HG03025 (cell line): ENCODE data around the gene PSME1.

Experiments
- ATAC-seq: cut with Tn5 transposase; IDR thresholded peaks from one replicate; pipeline ENCODE4 v1.9.1; 2021; ENCODE audit warnings: mild to moderate bottlenecking, moderate library complexity; ENCODE audit not compliant: unreplicated experiment, low FRiP score

PSME1 gene

GRCh38 chr14:24144451-24144850 is 8.5 kb downstream of the PSME1 start:
- ATAC-seq, result no peak

GRCh38 chr14:24145219-24145618 is 9.2 kb downstream of the PSME1 start:
- no peak for ATAC-seq

- no peak for ATAC-seq
Observed at GRCh38 chr14:24145690-24146452, 9.9 kb downstream of the PSME1 start.

GRCh38 chr14:24146453-24146977 is 10.5 kb downstream of the PSME1 start, which contains the start of gene PSME2:
TSS of gene PSME2 (minus strand) at chr14:24146610. CDS start at chr14:24146581, 29 bp downstream.
- peak; percentile 61 for ATAC-seq

GRCh38 chr14:24146978-24147760 is 11.2 kb downstream of the PSME1 start, which contains the start of gene RNF31:
TSS of gene RNF31 (plus strand) at chr14:24147498. CDS start at chr14:24147699, 201 bp downstream.
- ATAC-seq, result peak; percentile 79

- ATAC-seq, result no peak
Observed at GRCh38 chr14:24147761-24148428, 11.9 kb downstream of the PSME1 start.

GRCh38 chr14:24149302-24149969 is 13.4 kb downstream of the PSME1 start:
- ATAC-seq, result no peak

- no peak for ATAC-seq
Observed at GRCh38 chr14:24150061-24150460, 14.1 kb downstream of the PSME1 start.

- no peak for ATAC-seq
Observed at GRCh38 chr14:24150567-24150966, 14.6 kb downstream of the PSME1 start.

GRCh38 chr14:24150993-24151392 is 15.0 kb downstream of the PSME1 start:
- ATAC-seq, result no peak

GRCh38 chr14:24151404-24152080 is 15.5 kb downstream of the PSME1 start:
- no peak for ATAC-seq

GRCh38 chr14:24155100-24155499 is 19.1 kb downstream of the PSME1 start:
- ATAC-seq, result no peak

- no peak for ATAC-seq
Observed at GRCh38 chr14:24156840-24157239, 20.8 kb downstream of the PSME1 start.

GRCh38 chr14:24157331-24157730 is 21.3 kb downstream of the PSME1 start:
- ATAC-seq, result no peak

- ATAC-seq, result no peak
Observed at GRCh38 chr14:24159777-24160498, 23.9 kb downstream of the PSME1 start.

GRCh38 chr14:24160499-24160849 is 24.5 kb downstream of the PSME1 start:
- ATAC-seq, result peak; percentile 3

- peak; percentile 80 for ATAC-seq
Observed at GRCh38 chr14:24160850-24161804, 25.1 kb downstream of the PSME1 start, which contains the start of gene IRF9. TSS of gene IRF9 (plus strand) at chr14:24161265. CDS start at chr14:24162145, 880 bp downstream.

- no peak for ATAC-seq
Observed at GRCh38 chr14:24162093-24162492, 26.1 kb downstream of the PSME1 start.
